ENCODE measurements around the gene VCX2.
"Not testable (repeated sequence)": the region's sequence is repeated elsewhere in the genome, so short reads cannot be mapped to it uniquely, and the experiment has no call there.

VCX2 gene

GRCh38 chrX:8183346-8183745 is 12.3 kb upstream of the VCX2 start:
- H3K9me3 ChIP-seq (ENCODE audit: control insufficient read depth, low read length): no peaks in the 10 kb centered on the region
- H3K79me2 ChIP-seq: no peaks in the 10 kb centered on the region
- H3K9ac ChIP-seq: no peak overlapping the region
- H3K27ac ChIP-seq: no peak overlapping the region
- H3K4me3 ChIP-seq (ENCODE audit: low read depth, low read length): no peak overlapping the region
- no peak for TF ChIP-seq CTCF (IDR thresholded peaks at IDR 0.05)
- no peaks in the 10 kb centered on the region for H3K36me3 ChIP-seq (ENCODE audit: control insufficient read depth, insufficient read depth, low read length)
- no peak overlapping the region for H3K4me2 ChIP-seq (ENCODE audit: low read length)
- no peaks in the 10 kb centered on the region for H3K27me3 ChIP-seq (ENCODE audit: control insufficient read depth, insufficient read depth, low read length)
- H2AFZ ChIP-seq: no peak overlapping the region
- H3K4me1 ChIP-seq: no peaks in the 10 kb centered on the region

GRCh38 chrX:8179656-8180055 is 8.6 kb upstream of the VCX2 start:
- Histone ChIP-seq H3K4me2 (ENCODE audit: low read length) (no peak overlapping the region), H3K9me3 (ENCODE audit: control insufficient read depth, low read length) (no peaks in the 10 kb centered on the region), H3K4me3 (ENCODE audit: low read depth, low read length) (no peak overlapping the region), H3K27ac (no peak overlapping the region), H3K36me3 (ENCODE audit: control insufficient read depth, insufficient read depth, low read length) (no peaks in the 10 kb centered on the region), H3K4me1 (no peaks in the 10 kb centered on the region), H2AFZ (no peak overlapping the region), H3K9ac (no peak overlapping the region), H3K27me3 (ENCODE audit: control insufficient read depth, insufficient read depth, low read length) (no peaks in the 10 kb centered on the region), H3K79me2 (no peaks in the 10 kb centered on the region)
- TF ChIP-seq CTCF (IDR thresholded peaks at IDR 0.05): no peak

GRCh38 chrX:8154011-8154410 is 17.1 kb downstream of the VCX2 start:
- H3K9ac ChIP-seq; H3K79me2 ChIP-seq; H3K36me3 ChIP-seq (ENCODE audit: control insufficient read depth, insufficient read depth, low read length); H2AFZ ChIP-seq; H3K9me3 ChIP-seq (ENCODE audit: control insufficient read depth, low read length); H3K27ac ChIP-seq; H3K4me2 ChIP-seq (ENCODE audit: low read length); H3K4me3 ChIP-seq (ENCODE audit: low read depth, low read length); H3K4me1 ChIP-seq; H3K27me3 ChIP-seq (ENCODE audit: control insufficient read depth, insufficient read depth, low read length): not testable (repeated sequence)

GRCh38 chrX:8147226-8147625 is 23.8 kb downstream of the VCX2 start:
- no peaks in the 10 kb centered on the region for H3K79me2 ChIP-seq
- no peaks in the 10 kb centered on the region for H3K4me1 ChIP-seq
- H3K36me3 ChIP-seq (ENCODE audit: control insufficient read depth, insufficient read depth, low read length): no peaks in the 10 kb centered on the region
- H3K4me2 ChIP-seq (ENCODE audit: low read length): no peak overlapping the region
- no peaks in the 10 kb centered on the region for H3K27me3 ChIP-seq (ENCODE audit: control insufficient read depth, insufficient read depth, low read length)
- TF ChIP-seq CTCF (IDR thresholded peaks at IDR 0.05): no peak
- no peak overlapping the region for H3K27ac ChIP-seq
- H3K9me3 ChIP-seq (ENCODE audit: control insufficient read depth, low read length): no peaks in the 10 kb centered on the region
- H3K9ac ChIP-seq: no peak overlapping the region
- H2AFZ ChIP-seq: no peak overlapping the region
- H3K4me3 ChIP-seq (ENCODE audit: low read depth, low read length): no peak overlapping the region

GRCh38 chrX:8144925-8145324 is 26.1 kb downstream of the VCX2 start:
- no peak for TF ChIP-seq CTCF (IDR thresholded peaks at IDR 0.05)

More at GRCh38 chrX:8144925-8145324, 26.1 kb downstream of the VCX2 start:
- Histone ChIP-seq H3K36me3 (ENCODE audit: control insufficient read depth, insufficient read depth, low read length) (no peaks in the 10 kb centered on the region), H2AFZ (no peak overlapping the region), H3K4me2 (ENCODE audit: low read length) (no peak overlapping the region), H3K27ac (no peak overlapping the region), H3K79me2 (no peaks in the 10 kb centered on the region), H3K9me3 (ENCODE audit: control insufficient read depth, low read length) (no peaks in the 10 kb centered on the region), H3K27me3 (ENCODE audit: control insufficient read depth, insufficient read depth, low read length) (no peaks in the 10 kb centered on the region), H3K4me1 (no peaks in the 10 kb centered on the region), H3K4me3 (ENCODE audit: low read depth, low read length) (no peak overlapping the region), H3K9ac (no peak overlapping the region)
